Neural progenitor cell (in vitro differentiated cells): ENCODE measurements around the gene NOXA1. TPM values are rescaled to one million over a fixed set of nuclear protein-coding genes. Genes with fewer than 3 reads are reported as not detected.

Experiments used
- DNase-seq: peaks from one replicate; pipeline ENCODE4 v3.0.0-alpha.2; 2016; ENCODE audit warnings: low spot score
- H2AFZ ChIP-seq: fragments of 200-600 bp; sonication (generic); replicated peaks from 2 replicates; pipeline ENCODE4 v1.6.1; 2016; ENCODE audit warnings: antibody characterized with exemption
- H3F3A ChIP-seq: fragments of 200-600 bp; sonication (generic); 2 replicates; pipeline ENCODE4 v1.6.1; 2016; ENCODE audit warnings: antibody characterized with exemption, low read depth
- H3K27ac ChIP-seq: fragments of 200-600 bp; sonication (generic); 2 replicates; pipeline ENCODE4 v1.5.1; 2016; ENCODE audit warnings: mild to moderate bottlenecking
- H3K27me3 ChIP-seq: fragments of 200-600 bp; sonication (generic); 2 replicates; pipeline ENCODE4 v1.6.1; 2016; ENCODE audit warnings: mild to moderate bottlenecking, moderate library complexity
- H3K36me3 ChIP-seq: fragments of 200-600 bp; sonication (generic); 2 replicates; pipeline ENCODE4 v1.5.1; 2016
- H3K4me1 ChIP-seq: fragments of 200-600 bp; sonication (generic); 2 replicates; pipeline ENCODE4 v1.6.1; 2016; ENCODE audit warnings: mixed run types
- H3K4me2 ChIP-seq: fragments of 200-600 bp; sonication (generic); 2 replicates; pipeline ENCODE4 v1.6.1; 2016
- H3K4me3 ChIP-seq: fragments of 200-600 bp; sonication (generic); 2 replicates; pipeline ENCODE4 v1.5.1; 2016
- H3K79me2 ChIP-seq: fragments of 200-600 bp; sonication (generic); 2 replicates; pipeline ENCODE4 v1.6.1; 2016; ENCODE audit warnings: low read depth
- H3K9ac ChIP-seq: fragments of 200-600 bp; sonication (generic); 2 replicates; pipeline ENCODE4 v1.6.1; 2016
- H3K9me3 ChIP-seq: fragments of 200-600 bp; sonication (generic); 2 replicates; pipeline ENCODE4 v1.5.1; 2016; ENCODE audit warnings: low read depth
- H4K20me1 ChIP-seq: fragments of 200-600 bp; sonication (generic); 2 replicates; pipeline ENCODE4 v1.6.1; 2016; ENCODE audit warnings: low read depth
- H3K27ac Mint-ChIP-seq: 3 replicates; pipeline ENCODE4 v1.8.0; 2021; ENCODE audit warnings: mixed read lengths
- H3K27me3 Mint-ChIP-seq: 2 replicates; pipeline ENCODE4 v1.8.0; 2022; ENCODE audit warnings: low read depth, mild to moderate bottlenecking, inconsistent platforms, moderate library complexity, mixed read lengths; ENCODE audit not compliant: insufficient read depth
- H3K36me3 Mint-ChIP-seq: 3 replicates; pipeline ENCODE4 v1.8.0; 2021; ENCODE audit warnings: mixed read lengths
- H3K4me1 Mint-ChIP-seq: 3 replicates; pipeline ENCODE4 v1.8.0; 2021; ENCODE audit warnings: mixed read lengths
- H3K4me3 Mint-ChIP-seq: 3 replicates; pipeline ENCODE4 v1.8.0; 2021; ENCODE audit warnings: mild to moderate bottlenecking, moderate library complexity, mixed read lengths
- H3K9me3 Mint-ChIP-seq: 3 replicates; pipeline ENCODE4 v1.8.0; 2020; ENCODE audit warnings: mixed read lengths
- EZH2 ChIP-seq: fragments of 200-600 bp; sonication (generic); IDR thresholded peaks from 2 replicates; pipeline ENCODE4 v1.6.1; 2017; ENCODE audit warnings: antibody characterized with exemption, mild to moderate bottlenecking, moderate library complexity
- EZH2phosphoT487 ChIP-seq: fragments of 200-600 bp; sonication (generic); IDR thresholded peaks from 2 replicates; pipeline ENCODE4 v1.6.1; 2017; ENCODE audit warnings: antibody characterized with exemption
- total RNA-seq: library from RNA; depleted of rRNA; stranded (reverse); fragments of >200 nt; gene quantifications from 2 replicates; pipeline ENCODE4 v1.2.3, GENCODE V29; 2015; ENCODE audit warnings: low replicate concordance
- TF ChIP-seq, protein P1 (sequence below): fragments of 200-600 bp; sonication (generic); IDR thresholded peaks from 2 replicates; pipeline ENCODE4 v1.5.1; 2017; ENCODE audit warnings: antibody characterized with exemption, mild to moderate bottlenecking

The NOXA1 gene
- total RNA-seq, 1 donor from 2014 or later, result 0.39 TPM

DNA sequence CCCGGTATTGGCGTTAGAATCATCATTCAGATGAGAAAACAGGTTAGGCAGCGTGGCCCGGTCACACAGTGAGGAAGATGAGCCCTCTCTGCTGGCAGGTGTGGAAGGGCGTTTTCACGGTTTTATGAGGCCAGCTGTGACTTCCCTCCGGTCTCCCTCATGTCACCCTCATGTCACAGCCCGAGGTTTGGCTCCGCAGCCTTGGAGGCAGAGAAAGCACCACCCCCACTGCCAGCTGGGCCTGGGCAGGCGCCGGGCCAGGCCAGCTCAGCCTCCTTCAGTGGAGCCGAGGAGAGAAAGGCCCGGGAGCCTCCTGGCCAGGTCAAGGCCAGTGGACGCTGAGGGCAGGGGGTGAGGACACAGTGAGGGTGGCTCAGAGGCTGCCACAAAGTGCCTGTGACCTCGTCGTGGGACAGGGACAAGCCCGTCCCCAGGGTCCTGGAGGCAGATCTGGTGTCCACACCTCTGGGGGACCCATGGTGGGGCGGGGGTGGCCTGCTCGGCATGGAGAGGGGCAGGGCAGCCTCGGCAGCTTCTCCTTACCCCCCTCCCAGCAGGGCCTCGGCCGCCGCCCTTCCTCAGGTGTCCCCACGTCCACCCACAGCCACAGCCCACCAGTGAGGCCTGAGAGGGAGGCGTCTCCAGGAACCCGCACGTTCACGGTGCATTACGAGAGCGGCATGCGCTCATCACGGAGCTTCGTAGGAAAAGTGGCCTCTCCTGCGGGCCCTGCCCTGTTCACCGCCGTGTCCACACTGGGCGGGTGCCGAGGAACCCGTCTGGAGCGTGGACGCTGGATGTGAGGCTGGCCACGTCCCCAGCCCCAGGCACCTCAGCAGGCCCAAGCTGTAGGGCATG, 32.4 kb upstream of the NOXA1 start:
- Histone ChIP-seq H2AFZ (no peak overlapping the region), H4K20me1 (no peaks in the 10 kb centered on the region), H3K9me3 (no peaks in the 10 kb centered on the region), H3K4me1 (no peaks in the 10 kb centered on the region), H3F3A (no peaks in the 10 kb centered on the region), H3K27me3 (no peaks in the 10 kb centered on the region), H3K36me3 (no peaks in the 10 kb centered on the region), H3K4me2 (no peak overlapping the region), H3K27ac (no peak overlapping the region), H3K79me2 (no peaks in the 10 kb centered on the region), H3K9ac (no peak overlapping the region), H3K4me3 (no peak overlapping the region)
- Mint-ChIP-seq H3K27ac (peak overlapping the region; percentile 42), H3K4me1 (peaks cover 8% of the 10 kb centered on the region), H3K9me3 (no peaks in the 10 kb centered on the region), H3K4me3 (peak overlapping the region; percentile 43), H3K27me3 (peaks cover 3% of the 10 kb centered on the region), H3K36me3 (peaks cover 3% of the 10 kb centered on the region)
- no peak for DNase-seq
- TF ChIP-seq, protein P1, sequence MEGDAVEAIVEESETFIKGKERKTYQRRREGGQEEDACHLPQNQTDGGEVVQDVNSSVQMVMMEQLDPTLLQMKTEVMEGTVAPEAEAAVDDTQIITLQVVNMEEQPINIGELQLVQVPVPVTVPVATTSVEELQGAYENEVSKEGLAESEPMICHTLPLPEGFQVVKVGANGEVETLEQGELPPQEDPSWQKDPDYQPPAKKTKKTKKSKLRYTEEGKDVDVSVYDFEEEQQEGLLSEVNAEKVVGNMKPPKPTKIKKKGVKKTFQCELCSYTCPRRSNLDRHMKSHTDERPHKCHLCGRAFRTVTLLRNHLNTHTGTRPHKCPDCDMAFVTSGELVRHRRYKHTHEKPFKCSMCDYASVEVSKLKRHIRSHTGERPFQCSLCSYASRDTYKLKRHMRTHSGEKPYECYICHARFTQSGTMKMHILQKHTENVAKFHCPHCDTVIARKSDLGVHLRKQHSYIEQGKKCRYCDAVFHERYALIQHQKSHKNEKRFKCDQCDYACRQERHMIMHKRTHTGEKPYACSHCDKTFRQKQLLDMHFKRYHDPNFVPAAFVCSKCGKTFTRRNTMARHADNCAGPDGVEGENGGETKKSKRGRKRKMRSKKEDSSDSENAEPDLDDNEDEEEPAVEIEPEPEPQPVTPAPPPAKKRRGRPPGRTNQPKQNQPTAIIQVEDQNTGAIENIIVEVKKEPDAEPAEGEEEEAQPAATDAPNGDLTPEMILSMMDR, result no peak
- no peak for TF ChIP-seq EZH2phosphoT487
- TF ChIP-seq EZH2, result no peak

- no peaks in the 10 kb centered on the region for H3K27me3 ChIP-seq
- no peak overlapping the region for H3K4me3 ChIP-seq
- no peaks in the 10 kb centered on the region for H3K9me3 ChIP-seq
- Mint-ChIP-seq H3K36me3 (peaks cover 3% of the 10 kb centered on the region), H3K4me3 (no peak overlapping the region), H3K9me3 (no peaks in the 10 kb centered on the region), H3K27me3 (peaks cover 6% of the 10 kb centered on the region), H3K4me1 (peaks cover 8% of the 10 kb centered on the region), H3K27ac (no peak overlapping the region)
- DNase-seq, result no peak
- no peaks in the 10 kb centered on the region for H3K4me1 ChIP-seq
- H4K20me1 ChIP-seq, result no peaks in the 10 kb centered on the region
- no peak overlapping the region for H3K4me2 ChIP-seq
- H3K9ac ChIP-seq, result no peak overlapping the region
- no peaks in the 10 kb centered on the region for H3F3A ChIP-seq
- no peaks in the 10 kb centered on the region for H3K36me3 ChIP-seq
- no peak overlapping the region for H2AFZ ChIP-seq
- no peak overlapping the region for H3K27ac ChIP-seq
- no peak for TF ChIP-seq EZH2
- TF ChIP-seq, protein P1, result no peak
- TF ChIP-seq EZH2phosphoT487, result no peak
- no peaks in the 10 kb centered on the region for H3K79me2 ChIP-seq
Observed at GRCh38 chr9:137391411-137391754, 31.8 kb upstream of the NOXA1 start.

- Histone ChIP-seq H3K36me3 (no peaks in the 10 kb centered on the region), H3K27me3 (no peaks in the 10 kb centered on the region), H3K9me3 (no peaks in the 10 kb centered on the region), H2AFZ (no peak overlapping the region), H3K27ac (no peak overlapping the region), H3K4me3 (no peak overlapping the region), H3K79me2 (no peaks in the 10 kb centered on the region), H3K4me2 (no peak overlapping the region), H3K9ac (no peak overlapping the region), H4K20me1 (no peaks in the 10 kb centered on the region), H3F3A (no peaks in the 10 kb centered on the region), H3K4me1 (no peaks in the 10 kb centered on the region)
- H3K4me1 Mint-ChIP-seq, result peaks cover 8% of the 10 kb centered on the region
- no peak for DNase-seq
- peaks cover 3% of the 10 kb centered on the region for H3K9me3 Mint-ChIP-seq
- TF ChIP-seq EZH2, result no peak
- TF ChIP-seq EZH2phosphoT487, result no peak
- TF ChIP-seq, protein P1, result no peak
- H3K27ac Mint-ChIP-seq, result no peak overlapping the region
- peaks cover 6% of the 10 kb centered on the region for H3K27me3 Mint-ChIP-seq
- no peak overlapping the region for H3K4me3 Mint-ChIP-seq
- peaks cover 5% of the 10 kb centered on the region for H3K36me3 Mint-ChIP-seq
Observed at GRCh38 chr9:137392232-137393007, 30.8 kb upstream of the NOXA1 start.
